IPS-15b (cell line): ENCODE measurements around the gene CT47A7.
"Not testable (repeated sequence)": the region's sequence is repeated elsewhere in the genome, so short reads cannot be mapped to it uniquely, and the experiment has no call there.

Source experiments
- H3K27me3 ChIP-seq: one replicate; pipeline ENCODE4 v1.6.1; 2013; ENCODE audit warnings: low read length; ENCODE audit not compliant: control insufficient read depth, insufficient read depth
- H3K36me3 ChIP-seq: one replicate; pipeline ENCODE4 v1.6.1; 2013; ENCODE audit warnings: low read length; ENCODE audit not compliant: control insufficient read depth, insufficient read depth
- H3K4me1 ChIP-seq: one replicate; pipeline ENCODE4 v1.6.1; 2013; ENCODE audit warnings: mild to moderate bottlenecking, low read length; ENCODE audit not compliant: control insufficient read depth, insufficient read depth
- H3K4me3 ChIP-seq: one replicate; pipeline ENCODE4 v1.5.1; 2013; ENCODE audit warnings: low read depth, low read length
- H3K9ac ChIP-seq: one replicate; pipeline ENCODE4 v1.6.1; 2013; ENCODE audit warnings: low read depth, mild to moderate bottlenecking, low read length
- H3K9me3 ChIP-seq: one replicate; pipeline ENCODE4 v1.6.1; 2013; ENCODE audit warnings: mild to moderate bottlenecking, low read length; ENCODE audit not compliant: control insufficient read depth, insufficient read depth

Gene CT47A7

DNA sequence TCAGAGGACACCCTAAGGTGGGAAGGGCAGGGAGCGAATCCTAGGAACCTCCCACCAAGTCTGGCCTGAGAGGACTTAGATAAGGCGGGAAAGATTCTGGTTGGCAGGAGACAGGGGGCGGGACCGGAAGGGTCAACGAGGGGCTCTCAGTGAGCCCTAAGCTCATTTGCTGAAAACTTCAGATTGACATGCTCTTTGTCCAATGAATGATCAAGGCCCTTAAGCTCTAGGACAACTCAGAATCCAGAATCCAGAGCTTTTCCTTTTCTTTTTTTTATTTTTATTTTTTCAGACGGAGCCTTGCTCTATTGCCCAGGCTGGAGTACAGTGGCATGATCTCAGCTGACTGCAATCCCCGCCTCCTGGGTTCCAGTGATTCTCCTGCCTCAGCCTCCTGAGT, at the start of gene CT47A7:
Gene CT47A7, minus strand, starts transcription at position 101 of the 400 bp plus-strand sequence. CDS start 255 bp downstream, outside the sequence.
- H3K9ac ChIP-seq, H3K4me3 ChIP-seq, H3K36me3 ChIP-seq, H3K27me3 ChIP-seq, H3K4me1 ChIP-seq, H3K9me3 ChIP-seq: not testable (repeated sequence)

DNA sequence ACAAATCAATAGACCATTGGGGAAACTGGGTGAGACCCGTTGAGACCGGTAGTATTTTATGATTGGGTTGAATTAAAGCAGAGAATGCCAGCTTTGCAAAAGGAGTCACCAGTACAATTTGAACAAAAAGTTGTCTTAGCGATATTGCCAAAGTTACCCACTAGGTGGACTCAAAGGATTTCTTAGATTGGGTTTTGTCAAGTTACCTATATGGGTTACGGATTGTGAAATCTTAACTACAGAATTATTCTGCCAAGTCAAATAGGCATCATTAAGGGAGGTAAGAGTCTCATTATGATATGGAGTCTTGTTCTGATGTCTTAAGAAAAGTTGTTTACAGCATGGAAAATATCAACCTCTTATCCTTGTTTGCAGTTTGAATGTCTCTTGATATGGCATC, 44.2 kb upstream of the CT47A7 start:
- Histone ChIP-seq H3K9me3 (no peaks in the 10 kb centered on the region), H3K36me3 (no peaks in the 10 kb centered on the region), H3K27me3 (no peaks in the 10 kb centered on the region), H3K9ac (no peak overlapping the region), H3K4me1 (peaks cover 2% of the 10 kb centered on the region), H3K4me3 (no peak overlapping the region)

DNA sequence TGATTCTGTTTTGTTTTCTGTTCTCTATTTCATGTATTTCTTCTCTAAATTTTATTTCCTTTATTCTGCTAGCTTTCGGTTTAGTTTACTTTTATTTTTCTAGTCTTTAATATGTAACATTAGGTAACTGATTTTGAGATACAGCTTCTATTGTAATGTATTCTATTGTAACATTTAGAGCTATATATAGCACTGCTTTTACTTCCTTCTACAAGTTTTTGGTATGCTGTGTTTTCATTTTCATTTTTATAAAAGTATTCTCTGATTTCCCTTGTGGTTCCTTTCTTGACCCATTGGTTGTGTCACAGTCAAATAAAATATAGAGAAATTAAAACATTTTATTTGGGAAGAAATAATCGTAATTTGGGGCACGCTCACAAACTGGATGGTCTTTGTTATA, 43.0 kb upstream of the CT47A7 start:
- H3K9me3 ChIP-seq: no peaks in the 10 kb centered on the region
- H3K4me1 ChIP-seq: peaks cover 2% of the 10 kb centered on the region
- H3K27me3 ChIP-seq: no peaks in the 10 kb centered on the region
- no peaks in the 10 kb centered on the region for H3K36me3 ChIP-seq
- H3K9ac ChIP-seq: no peak overlapping the region
- no peak overlapping the region for H3K4me3 ChIP-seq

DNA sequence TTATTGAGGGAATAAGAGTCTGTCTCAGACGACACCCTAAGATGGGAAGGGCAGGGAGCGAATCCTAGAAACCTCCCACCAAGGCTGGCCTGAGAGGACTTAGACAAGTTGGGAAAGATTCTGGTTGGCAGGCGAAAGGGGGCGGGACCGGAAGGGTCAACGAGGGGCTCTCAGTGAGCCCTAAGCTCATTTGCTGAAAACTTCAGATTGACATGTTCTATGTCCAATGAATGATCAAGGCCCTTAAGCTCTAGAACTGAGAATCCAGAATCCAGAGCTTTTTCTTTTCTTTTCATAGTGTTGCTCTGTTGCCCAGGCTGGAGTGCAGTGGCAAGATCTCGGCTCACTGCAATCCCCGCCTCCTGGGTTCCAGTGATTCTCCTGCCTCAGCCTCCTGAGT, 29.3 kb upstream of the CT47A7 start, which contains the start of gene CT47A1:
Gene CT47A1, minus strand, starts transcription at position 101 of the 400 bp plus-strand sequence. CDS start 231 bp downstream, outside the sequence.
- H3K4me3 ChIP-seq, H3K9ac ChIP-seq, H3K27me3 ChIP-seq, H3K36me3 ChIP-seq, H3K4me1 ChIP-seq, H3K9me3 ChIP-seq: not testable (repeated sequence)
